Subcutaneous adipose tissue (tissue), 4 donors: ENCODE results near the gene DCAF4. TPM values are rescaled to one million over a fixed set of nuclear protein-coding genes. Genes with fewer than 3 reads are reported as not detected.

Source experiments
- total RNA-seq, 4 donors: library from RNA; depleted of rRNA; stranded (reverse); fragments of >200 nt; gene quantifications; one replicate each; pipeline ENCODE4 v1.1.0, GENCODE V29; 2016
- TF ChIP-seq, protein P1 (sequence below): fragments of 450-650 bp; IDR thresholded peaks from one replicate; pipeline ENCODE4 v1.5.1; 2016; ENCODE audit warnings: low read depth, mild to moderate bottlenecking, control low read depth, antibody characterized with exemption, moderate library complexity

The DCAF4 gene
- total RNA-seq, 4 donors from 2014 or later = 14.1 to 25.1 (median 16.9) TPM

DNA sequence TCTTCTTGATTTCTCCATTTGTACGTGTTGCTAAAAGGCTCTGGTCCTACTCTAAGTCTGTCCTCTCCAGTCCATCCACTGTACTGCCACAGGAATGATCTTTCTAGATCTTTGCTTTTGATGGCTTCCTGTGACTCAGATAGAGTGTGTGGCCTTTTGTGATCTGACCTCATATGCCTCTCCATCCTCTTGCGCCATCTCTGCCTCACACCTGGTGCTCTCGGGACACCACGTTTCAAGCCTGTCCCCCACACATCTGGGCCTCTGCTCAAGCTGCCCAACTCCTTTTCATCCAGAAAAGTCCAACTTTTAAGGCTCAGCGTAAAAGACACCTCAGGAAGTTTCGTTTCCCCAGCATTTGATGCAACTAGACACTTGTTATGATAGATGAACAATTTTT is 39.0 kb downstream of the DCAF4 start:
- TF ChIP-seq, protein P1, sequence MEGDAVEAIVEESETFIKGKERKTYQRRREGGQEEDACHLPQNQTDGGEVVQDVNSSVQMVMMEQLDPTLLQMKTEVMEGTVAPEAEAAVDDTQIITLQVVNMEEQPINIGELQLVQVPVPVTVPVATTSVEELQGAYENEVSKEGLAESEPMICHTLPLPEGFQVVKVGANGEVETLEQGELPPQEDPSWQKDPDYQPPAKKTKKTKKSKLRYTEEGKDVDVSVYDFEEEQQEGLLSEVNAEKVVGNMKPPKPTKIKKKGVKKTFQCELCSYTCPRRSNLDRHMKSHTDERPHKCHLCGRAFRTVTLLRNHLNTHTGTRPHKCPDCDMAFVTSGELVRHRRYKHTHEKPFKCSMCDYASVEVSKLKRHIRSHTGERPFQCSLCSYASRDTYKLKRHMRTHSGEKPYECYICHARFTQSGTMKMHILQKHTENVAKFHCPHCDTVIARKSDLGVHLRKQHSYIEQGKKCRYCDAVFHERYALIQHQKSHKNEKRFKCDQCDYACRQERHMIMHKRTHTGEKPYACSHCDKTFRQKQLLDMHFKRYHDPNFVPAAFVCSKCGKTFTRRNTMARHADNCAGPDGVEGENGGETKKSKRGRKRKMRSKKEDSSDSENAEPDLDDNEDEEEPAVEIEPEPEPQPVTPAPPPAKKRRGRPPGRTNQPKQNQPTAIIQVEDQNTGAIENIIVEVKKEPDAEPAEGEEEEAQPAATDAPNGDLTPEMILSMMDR = no peak

DNA sequence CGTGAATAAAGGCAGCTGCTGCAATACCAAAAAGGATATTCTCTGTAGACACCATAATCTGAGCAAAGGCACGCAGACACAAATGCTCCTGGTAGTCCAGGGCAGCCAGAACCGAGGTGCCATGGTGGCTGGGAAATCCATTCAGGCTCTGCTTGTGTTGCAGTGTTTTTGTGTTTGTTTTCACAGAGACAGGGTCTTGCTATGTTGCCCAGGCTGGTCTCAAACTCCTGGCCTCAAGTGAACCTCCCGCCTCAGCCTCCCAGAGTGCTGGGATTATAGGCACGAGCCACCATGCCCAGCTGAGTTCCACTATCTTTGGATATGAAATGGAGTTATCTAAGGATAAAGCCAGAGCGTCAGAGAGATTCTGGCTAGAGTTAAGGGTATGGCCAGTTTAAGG is 39.8 kb downstream of the DCAF4 start:
- TF ChIP-seq, protein P1 = no peak

DNA sequence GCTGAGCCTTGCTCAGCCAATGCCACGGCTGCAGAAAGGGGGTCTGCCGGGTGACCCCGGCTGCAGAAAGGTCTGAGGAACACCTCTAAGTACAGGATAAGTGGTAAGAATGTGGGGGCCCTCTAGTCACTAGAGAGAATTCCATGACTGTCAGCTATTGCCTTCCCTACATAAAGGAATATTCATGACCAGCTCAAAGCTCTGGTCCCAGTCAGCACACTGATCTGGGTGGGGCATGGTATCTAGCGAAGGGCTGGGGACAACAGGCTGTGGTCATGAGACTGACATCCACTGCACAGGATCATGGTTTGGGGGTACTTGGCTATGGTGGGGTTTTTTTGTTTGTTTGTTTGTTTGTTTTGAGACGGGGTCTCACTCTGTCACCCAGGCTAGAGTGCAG is 42.1 kb downstream of the DCAF4 start:
- TF ChIP-seq, protein P1 = no peak

DNA sequence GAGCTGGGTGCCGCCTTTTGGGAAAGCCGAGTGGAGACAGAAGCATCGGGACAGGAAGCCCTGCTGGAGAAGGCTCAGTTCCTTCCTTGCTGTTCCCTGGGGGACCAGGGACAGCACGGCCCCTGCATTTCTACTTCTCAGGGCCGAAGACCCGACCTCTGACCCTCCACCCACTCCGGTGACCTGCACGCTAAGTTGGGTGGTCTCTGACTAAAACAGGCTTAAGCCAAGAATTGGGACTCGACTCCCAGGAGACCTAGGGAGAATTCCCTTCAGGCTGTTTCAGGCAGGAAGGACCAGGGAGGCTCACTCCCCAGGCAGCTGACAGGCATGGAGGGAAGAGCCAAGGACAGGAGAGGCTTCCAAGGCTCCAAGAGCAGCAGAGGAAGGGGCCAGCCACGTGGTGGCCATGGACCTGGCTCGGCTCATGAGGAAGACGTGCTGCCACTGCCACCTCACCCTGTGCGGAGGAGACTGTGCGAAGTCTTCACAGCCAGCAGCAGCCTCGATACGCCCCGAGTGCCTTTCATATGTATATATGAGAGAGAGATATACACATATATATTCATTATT is 43.9 kb downstream of the DCAF4 start:
- TF ChIP-seq, protein P1 = no peak

DNA sequence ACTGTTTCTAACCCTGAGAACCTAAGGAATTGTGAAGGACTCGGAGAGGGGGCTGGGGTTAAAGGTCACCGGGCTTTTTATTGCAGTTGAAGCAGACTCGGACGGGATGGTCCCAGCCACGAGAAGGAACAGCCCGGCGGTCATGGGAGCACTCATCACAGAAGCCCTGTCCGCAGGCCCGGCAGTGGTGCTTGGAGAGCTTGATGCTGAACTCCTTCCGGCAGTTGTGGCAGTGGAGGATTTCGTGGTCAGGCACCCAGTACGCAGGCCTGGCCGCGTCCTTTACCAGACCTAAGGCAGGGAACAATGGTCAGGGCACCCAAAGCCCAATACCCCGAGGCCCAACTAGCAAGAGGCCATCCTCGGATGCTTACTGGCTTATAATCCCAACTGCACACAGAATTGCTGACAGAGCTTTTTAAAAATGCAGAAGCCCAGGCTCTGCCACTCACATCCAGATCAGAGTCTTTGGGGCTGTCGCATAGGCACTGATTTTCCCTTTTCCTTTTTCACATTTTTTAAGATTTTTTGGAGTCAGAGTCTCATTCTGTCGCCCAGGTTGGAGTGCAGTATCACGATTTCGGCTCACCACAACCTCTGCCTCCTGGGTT is 44.7 kb downstream of the DCAF4 start:
- TF ChIP-seq, protein P1 = no peak

DNA sequence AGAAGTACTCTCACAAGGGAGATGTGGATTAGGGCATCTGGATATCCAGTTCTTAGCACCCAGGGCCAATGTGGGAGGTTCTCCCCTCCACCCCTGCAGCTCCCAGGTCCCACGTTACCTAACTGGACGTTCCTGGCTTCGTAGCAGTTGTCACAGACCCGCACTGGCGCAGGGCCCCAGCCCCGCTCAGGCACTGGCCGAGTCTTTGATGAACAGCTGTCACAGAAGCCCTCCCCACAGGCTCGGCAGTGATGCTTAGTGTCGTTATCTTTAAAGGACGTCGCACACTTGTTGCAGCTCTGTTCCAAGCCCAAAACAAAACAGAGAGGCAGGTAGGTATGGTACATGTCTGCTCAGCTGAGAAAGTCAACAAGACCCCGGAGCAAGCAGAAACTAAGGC is 48.4 kb downstream of the DCAF4 start:
- TF ChIP-seq, protein P1 = no peak

DNA sequence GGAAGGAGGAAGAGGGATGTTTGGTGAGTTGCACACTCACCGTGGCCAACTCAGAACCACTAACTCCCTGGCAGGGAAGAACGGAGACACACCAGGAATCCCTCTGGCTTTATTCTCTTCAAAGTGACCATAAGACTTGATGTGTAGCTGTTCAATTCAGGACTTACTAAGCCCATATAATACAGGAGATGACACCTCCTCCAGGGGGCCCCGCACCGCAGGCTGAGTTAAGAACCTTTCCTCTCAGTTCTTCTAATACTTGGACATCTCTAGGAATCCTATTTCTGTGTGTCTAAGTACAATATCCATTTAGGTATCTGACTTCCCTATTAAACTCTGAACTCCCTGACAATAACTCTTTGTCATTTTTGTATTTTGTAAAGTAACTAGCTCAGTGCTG is 49.5 kb downstream of the DCAF4 start:
- TF ChIP-seq, protein P1 = no peak
